ENCODE measurements around the gene PAPOLA. TPM values are rescaled to one million over a fixed set of nuclear protein-coding genes. Genes with fewer than 3 reads are reported as not detected.

Gene PAPOLA
- total and polyA plus RNA-seq, 2 experiments from 2014 or later, result 198 to 237 TPM

DNA sequence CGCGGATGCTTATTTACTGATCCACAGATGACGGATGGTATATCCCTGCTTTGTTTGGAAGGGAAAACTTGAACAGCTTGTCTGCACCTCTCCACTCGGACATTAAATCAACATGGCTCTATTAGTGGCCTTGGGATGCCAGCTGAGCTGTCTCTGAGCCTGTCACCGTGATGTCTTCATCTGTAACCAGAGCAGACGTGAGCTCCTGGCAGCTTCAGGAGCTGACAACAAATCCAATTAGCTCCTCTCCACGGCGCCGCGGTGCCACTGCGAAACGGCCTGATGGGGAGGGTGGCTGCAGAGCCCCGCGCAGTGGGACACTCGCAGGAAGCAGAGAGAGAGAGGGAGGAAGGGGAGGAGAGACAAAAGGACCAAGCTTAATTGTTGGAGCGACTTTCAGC, 112.3 kb downstream of the PAPOLA start:
- Histone ChIP-seq H3K27me3 (ENCODE audit: insufficient read depth) (no peaks in the 10 kb centered on the region), H4K20me1 (replicated peaks; ENCODE audit: insufficient read depth) (no peaks in the 10 kb centered on the region), H3K4me3 (no peak overlapping the region), H3K9me2 (ENCODE audit: insufficient read depth) (no peaks in the 10 kb centered on the region), H3K27ac (ENCODE audit: low read depth) (no peak overlapping the region), H3K4me1 (ENCODE audit: insufficient read depth) (no peaks in the 10 kb centered on the region), H3F3A (replicated peaks; ENCODE audit: low read depth) (no peaks in the 10 kb centered on the region), H2AFZ (peak overlapping the region; percentile 56), H3K4me2 (no peak overlapping the region), H3K36me3 (ENCODE audit: insufficient read depth) (no peaks in the 10 kb centered on the region), H3K79me2 (replicated peaks; ENCODE audit: insufficient read depth) (no peaks in the 10 kb centered on the region)
- no peak overlapping the region for H3K27ac Mint-ChIP-seq
- H3K4me3 Mint-ChIP-seq, result no peak overlapping the region
- ATAC-seq (no peak), DNase-seq (ENCODE audit: low spot score) (no peak)
- no peaks in the 10 kb centered on the region; the same call in 2 of the 3 replicates for H3K36me3 Mint-ChIP-seq (ENCODE audit: low read depth)
- peaks cover 3% of the 10 kb centered on the region for H3K27me3 Mint-ChIP-seq (ENCODE audit: insufficient read depth, low read depth, poor library complexity)
- H3K4me1 Mint-ChIP-seq, result peaks cover 8% of the 10 kb centered on the region
- TF ChIP-seq EZH2phosphoT487 (IDR thresholded peaks at IDR 0.05; ENCODE audit: unreplicated experiment) (no peak), NANOG (IDR thresholded peaks at IDR 0.05; ENCODE audit: borderline replicate concordance) (no peak), EZH2 (IDR thresholded peaks at IDR 0.05; ENCODE audit: low read depth, unreplicated experiment) (no peak), CREB1 (CRISPR knock-in tag; IDR thresholded peaks at IDR 0.05; ENCODE audit: low read depth) (no peak), JUNB (IDR thresholded peaks at IDR 0.05; ENCODE audit: unreplicated experiment) (no peak), ETS1 (IDR thresholded peaks at IDR 0.05) (no peak), ZNF331 (CRISPR knock-in tag; IDR thresholded peaks at IDR 0.05; ENCODE audit: low read depth) (no peak), ZNF114 (CRISPR knock-in tag; IDR thresholded peaks at IDR 0.05) (no peak), POLR2AphosphoS5 (IDR thresholded peaks at IDR 0.05; ENCODE audit: low read depth) (no peak), STAT1 (IDR thresholded peaks at IDR 0.05; ENCODE audit: unreplicated experiment) (no peak), REST (IDR thresholded peaks at IDR 0.05; ENCODE audit: unreplicated experiment) (no peak)
- TF ChIP-seq, protein P1, sequence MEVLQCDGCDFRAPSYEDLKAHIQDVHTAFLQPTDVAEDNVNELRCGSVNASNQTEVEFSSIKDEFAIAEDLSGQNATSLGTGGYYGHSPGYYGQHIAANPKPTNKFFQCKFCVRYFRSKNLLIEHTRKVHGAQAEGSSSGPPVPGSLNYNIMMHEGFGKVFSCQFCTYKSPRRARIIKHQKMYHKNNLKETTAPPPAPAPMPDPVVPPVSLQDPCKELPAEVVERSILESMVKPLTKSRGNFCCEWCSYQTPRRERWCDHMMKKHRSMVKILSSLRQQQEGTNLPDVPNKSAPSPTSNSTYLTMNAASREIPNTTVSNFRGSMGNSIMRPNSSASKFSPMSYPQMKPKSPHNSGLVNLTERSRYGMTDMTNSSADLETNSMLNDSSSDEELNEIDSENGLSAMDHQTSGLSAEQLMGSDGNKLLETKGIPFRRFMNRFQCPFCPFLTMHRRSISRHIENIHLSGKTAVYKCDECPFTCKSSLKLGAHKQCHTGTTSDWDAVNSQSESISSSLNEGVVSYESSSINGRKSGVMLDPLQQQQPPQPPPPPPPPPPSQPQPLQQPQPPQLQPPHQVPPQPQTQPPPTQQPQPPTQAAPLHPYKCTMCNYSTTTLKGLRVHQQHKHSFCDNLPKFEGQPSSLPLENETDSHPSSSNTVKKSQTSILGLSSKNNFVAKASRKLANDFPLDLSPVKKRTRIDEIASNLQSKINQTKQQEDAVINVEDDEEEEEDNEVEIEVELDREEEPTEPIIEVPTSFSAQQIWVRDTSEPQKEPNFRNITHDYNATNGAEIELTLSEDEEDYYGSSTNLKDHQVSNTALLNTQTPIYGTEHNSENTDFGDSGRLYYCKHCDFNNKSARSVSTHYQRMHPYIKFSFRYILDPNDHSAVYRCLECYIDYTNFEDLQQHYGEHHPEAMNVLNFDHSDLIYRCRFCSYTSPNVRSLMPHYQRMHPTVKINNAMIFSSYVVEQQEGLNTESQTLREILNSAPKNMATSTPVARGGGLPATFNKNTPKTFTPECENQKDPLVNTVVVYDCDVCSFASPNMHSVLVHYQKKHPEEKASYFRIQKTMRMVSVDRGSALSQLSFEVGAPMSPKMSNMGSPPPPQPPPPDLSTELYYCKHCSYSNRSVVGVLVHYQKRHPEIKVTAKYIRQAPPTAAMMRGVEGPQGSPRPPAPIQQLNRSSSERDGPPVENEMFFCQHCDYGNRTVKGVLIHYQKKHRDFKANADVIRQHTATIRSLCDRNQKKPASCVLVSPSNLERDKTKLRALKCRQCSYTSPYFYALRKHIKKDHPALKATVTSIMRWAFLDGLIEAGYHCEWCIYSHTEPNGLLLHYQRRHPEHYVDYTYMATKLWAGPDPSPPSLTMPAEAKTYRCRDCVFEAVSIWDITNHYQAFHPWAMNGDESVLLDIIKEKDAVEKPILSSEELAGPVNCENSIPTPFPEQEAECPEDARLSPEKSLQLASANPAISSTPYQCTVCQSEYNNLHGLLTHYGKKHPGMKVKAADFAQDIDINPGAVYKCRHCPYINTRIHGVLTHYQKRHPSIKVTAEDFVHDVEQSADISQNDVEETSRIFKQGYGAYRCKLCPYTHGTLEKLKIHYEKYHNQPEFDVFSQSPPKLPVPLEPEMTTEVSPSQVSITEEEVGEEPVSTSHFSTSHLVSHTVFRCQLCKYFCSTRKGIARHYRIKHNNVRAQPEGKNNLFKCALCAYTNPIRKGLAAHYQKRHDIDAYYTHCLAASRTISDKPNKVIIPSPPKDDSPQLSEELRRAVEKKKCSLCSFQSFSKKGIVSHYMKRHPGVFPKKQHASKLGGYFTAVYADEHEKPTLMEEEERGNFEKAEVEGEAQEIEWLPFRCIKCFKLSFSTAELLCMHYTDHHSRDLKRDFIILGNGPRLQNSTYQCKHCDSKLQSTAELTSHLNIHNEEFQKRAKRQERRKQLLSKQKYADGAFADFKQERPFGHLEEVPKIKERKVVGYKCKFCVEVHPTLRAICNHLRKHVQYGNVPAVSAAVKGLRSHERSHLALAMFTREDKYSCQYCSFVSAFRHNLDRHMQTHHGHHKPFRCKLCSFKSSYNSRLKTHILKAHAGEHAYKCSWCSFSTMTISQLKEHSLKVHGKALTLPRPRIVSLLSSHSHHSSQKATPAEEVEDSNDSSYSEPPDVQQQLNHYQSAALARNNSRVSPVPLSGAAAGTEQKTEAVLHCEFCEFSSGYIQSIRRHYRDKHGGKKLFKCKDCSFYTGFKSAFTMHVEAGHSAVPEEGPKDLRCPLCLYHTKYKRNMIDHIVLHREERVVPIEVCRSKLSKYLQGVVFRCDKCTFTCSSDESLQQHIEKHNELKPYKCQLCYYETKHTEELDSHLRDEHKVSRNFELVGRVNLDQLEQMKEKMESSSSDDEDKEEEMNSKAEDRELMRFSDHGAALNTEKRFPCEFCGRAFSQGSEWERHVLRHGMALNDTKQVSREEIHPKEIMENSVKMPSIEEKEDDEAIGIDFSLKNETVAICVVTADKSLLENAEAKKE (CRISPR knock-in tag; IDR thresholded peaks at IDR 0.05), result no peak
- TF ChIP-seq, protein P2, sequence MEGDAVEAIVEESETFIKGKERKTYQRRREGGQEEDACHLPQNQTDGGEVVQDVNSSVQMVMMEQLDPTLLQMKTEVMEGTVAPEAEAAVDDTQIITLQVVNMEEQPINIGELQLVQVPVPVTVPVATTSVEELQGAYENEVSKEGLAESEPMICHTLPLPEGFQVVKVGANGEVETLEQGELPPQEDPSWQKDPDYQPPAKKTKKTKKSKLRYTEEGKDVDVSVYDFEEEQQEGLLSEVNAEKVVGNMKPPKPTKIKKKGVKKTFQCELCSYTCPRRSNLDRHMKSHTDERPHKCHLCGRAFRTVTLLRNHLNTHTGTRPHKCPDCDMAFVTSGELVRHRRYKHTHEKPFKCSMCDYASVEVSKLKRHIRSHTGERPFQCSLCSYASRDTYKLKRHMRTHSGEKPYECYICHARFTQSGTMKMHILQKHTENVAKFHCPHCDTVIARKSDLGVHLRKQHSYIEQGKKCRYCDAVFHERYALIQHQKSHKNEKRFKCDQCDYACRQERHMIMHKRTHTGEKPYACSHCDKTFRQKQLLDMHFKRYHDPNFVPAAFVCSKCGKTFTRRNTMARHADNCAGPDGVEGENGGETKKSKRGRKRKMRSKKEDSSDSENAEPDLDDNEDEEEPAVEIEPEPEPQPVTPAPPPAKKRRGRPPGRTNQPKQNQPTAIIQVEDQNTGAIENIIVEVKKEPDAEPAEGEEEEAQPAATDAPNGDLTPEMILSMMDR (conservative IDR thresholded peaks at IDR 0.05; ENCODE audit: low read depth in 2 of 2), result no peak
- H3K9me3 Mint-ChIP-seq, result peaks cover 11% of the 10 kb centered on the region; the same call in 2 of the 3 replicates

All from GM23338 (cell line).